VCaP (cell line): ENCODE results near the gene FHL1.

Experiments used
- H3K27ac ChIP-seq: fragments of 450-650 bp; 2 replicates; pipeline ENCODE4 v1.5.1; 2017
- TF ChIP-seq, protein P1 (sequence below): fragments of 450-650 bp; conservative IDR thresholded peaks from 2 replicates; pipeline ENCODE4 v1.5.1; 2017; ENCODE audit warnings: mild to moderate bottlenecking, moderate library complexity

FHL1 gene

DNA sequence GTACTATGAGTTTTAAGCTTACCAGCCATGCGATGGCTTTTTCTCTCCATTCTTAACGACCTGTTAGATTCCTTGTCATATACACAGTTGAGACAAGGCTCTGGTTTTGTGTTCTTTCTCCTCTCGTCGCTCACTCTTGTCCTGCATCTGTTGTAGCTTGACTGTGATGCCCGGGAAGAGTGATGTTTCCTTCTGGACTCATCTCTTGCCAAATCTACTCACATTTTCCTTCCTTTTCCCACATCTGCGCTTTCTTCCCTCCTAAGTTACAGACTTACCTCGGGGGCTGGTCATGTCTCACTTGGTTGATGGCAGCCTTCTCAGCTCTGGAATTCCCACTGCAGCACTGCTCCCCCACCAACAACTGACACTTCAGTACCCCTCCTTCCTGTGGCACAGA, 108.7 kb downstream of the FHL1 start:
- TF ChIP-seq, protein P1, sequence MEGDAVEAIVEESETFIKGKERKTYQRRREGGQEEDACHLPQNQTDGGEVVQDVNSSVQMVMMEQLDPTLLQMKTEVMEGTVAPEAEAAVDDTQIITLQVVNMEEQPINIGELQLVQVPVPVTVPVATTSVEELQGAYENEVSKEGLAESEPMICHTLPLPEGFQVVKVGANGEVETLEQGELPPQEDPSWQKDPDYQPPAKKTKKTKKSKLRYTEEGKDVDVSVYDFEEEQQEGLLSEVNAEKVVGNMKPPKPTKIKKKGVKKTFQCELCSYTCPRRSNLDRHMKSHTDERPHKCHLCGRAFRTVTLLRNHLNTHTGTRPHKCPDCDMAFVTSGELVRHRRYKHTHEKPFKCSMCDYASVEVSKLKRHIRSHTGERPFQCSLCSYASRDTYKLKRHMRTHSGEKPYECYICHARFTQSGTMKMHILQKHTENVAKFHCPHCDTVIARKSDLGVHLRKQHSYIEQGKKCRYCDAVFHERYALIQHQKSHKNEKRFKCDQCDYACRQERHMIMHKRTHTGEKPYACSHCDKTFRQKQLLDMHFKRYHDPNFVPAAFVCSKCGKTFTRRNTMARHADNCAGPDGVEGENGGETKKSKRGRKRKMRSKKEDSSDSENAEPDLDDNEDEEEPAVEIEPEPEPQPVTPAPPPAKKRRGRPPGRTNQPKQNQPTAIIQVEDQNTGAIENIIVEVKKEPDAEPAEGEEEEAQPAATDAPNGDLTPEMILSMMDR = no peak
- H3K27ac ChIP-seq = no peak overlapping the region

DNA sequence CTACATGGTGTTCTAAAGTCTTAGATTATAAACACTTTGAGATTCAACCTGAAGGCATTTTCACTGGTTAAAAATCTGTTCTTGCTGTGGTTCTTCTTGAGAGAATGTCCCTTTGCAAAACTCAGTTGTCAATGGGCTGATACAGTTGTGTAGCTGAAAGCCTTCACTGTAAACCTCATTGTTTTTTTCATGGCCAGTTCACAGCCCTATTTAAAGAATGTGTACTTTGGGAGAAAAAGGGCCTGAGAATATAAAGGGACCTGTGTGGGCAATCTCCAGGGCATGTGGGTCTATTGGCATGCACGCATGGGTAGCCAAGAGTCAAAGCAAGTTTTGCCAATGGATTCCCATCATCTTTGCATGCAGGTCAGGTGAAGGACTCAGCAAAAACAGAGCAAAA, 111.6 kb downstream of the FHL1 start:
- TF ChIP-seq, protein P1 = no peak
- H3K27ac ChIP-seq = no peak overlapping the region

- H3K27ac ChIP-seq = no peak overlapping the region
- TF ChIP-seq, protein P1 = no peak
Observed at GRCh38 chrX:136259543-136259942, 112.2 kb downstream of the FHL1 start.

GRCh38 chrX:136260776-136261175, 113.4 kb downstream of the FHL1 start:
- TF ChIP-seq, protein P1 = no peak
- H3K27ac ChIP-seq = no peak overlapping the region
